GM12878 (cell line): ENCODE results near the gene SCARB1. TPM values are rescaled to one million over a fixed set of nuclear protein-coding genes. Genes with fewer than 3 reads are reported as not detected.

Source experiments
- BCL11A ChIP-seq: IDR thresholded peaks from 2 replicates; pipeline ENCODE4 v1.6.1; 2011; ENCODE audit warnings: low read depth, low read length
- BHLHE40 ChIP-seq, 2 experiments: fragments of 450-650 bp in 1 of 2; IDR thresholded peaks; 2 replicates each; pipeline ENCODE4 v1.6.1; 2011 to 2017; ENCODE audit warnings: low read depth in 2 of 2, borderline replicate concordance in 1 of 2, improper control_type of control experiment in 1 of 2, low read length in 1 of 2, mild to moderate bottlenecking in 1 of 2
- BRCA1 ChIP-seq: IDR thresholded peaks from 2 replicates; pipeline ENCODE4 v1.6.1; 2011; ENCODE audit warnings: low read depth, low read length, improper control_type of control experiment
- ETV6 ChIP-seq, 2 experiments: fragments of 450-650 bp in 1 of 2; IDR thresholded peaks in 1 of 2; conservative IDR thresholded peaks in 1 of 2; 2 replicates each; pipeline ENCODE4 v1.6.1; 2014; ENCODE audit warnings: antibody characterized with exemption in 1 of 2, borderline replicate concordance in 1 of 2, low read depth in 1 of 2, mild to moderate bottlenecking in 1 of 2, moderate library complexity in 1 of 2
- FOS ChIP-seq: IDR thresholded peaks from 3 replicates; pipeline ENCODE4 v1.6.1; 2011; ENCODE audit warnings: borderline replicate concordance; ENCODE audit not compliant: insufficient read length; ENCODE audit errors: extremely low read depth
- GATAD2B ChIP-seq: fragments of 450-650 bp; conservative IDR thresholded peaks from 2 replicates; pipeline ENCODE4 v1.6.1; 2017; ENCODE audit warnings: low read depth, mild to moderate bottlenecking, moderate library complexity
- IKZF1 ChIP-seq: fragments of 450-650 bp; conservative IDR thresholded peaks from 2 replicates; pipeline ENCODE4 v1.6.1; 2017; ENCODE audit warnings: antibody characterized with exemption, mild to moderate bottlenecking
- JUND ChIP-seq: IDR thresholded peaks from 2 replicates; pipeline ENCODE4 v1.6.1; 2012; ENCODE audit warnings: low read depth, mild to moderate bottlenecking, low read length, improper control_type of control experiment, moderate library complexity
- MEF2A ChIP-seq: IDR thresholded peaks from 2 replicates; pipeline ENCODE4 v1.6.1; 2011; ENCODE audit warnings: low read depth, mild to moderate bottlenecking, low read length, moderate library complexity; ENCODE audit not compliant: insufficient read depth
- MYB ChIP-seq: fragments of 150-350 bp; IDR thresholded peaks from 2 replicates; pipeline ENCODE4 v1.6.1; 2014; ENCODE audit warnings: mild to moderate bottlenecking, low read depth, low read length, borderline replicate concordance
- NFYA ChIP-seq: IDR thresholded peaks from 2 replicates; pipeline ENCODE4 v1.6.1; 2011; ENCODE audit warnings: low read depth, mild to moderate bottlenecking, low read length, improper control_type of control experiment, borderline replicate concordance
- NR2F1 ChIP-seq: fragments of 450-650 bp; conservative IDR thresholded peaks from 2 replicates; pipeline ENCODE4 v1.6.1; 2017; ENCODE audit warnings: mild to moderate bottlenecking
- NRF1 ChIP-seq: conservative IDR thresholded peaks from 2 replicates; pipeline ENCODE4 v1.6.1; 2011; ENCODE audit warnings: mild to moderate bottlenecking, low read depth, low read length, improper control_type of control experiment
- PML ChIP-seq: IDR thresholded peaks from 2 replicates; pipeline ENCODE4 v1.6.1; 2012; ENCODE audit warnings: low read length, inconsistent platforms
- POLR2A ChIP-seq: IDR thresholded peaks from 2 replicates; pipeline ENCODE4 v1.6.1; 2011; ENCODE audit warnings: low read depth, mild to moderate bottlenecking, low read length
- POU2F2 ChIP-seq: IDR thresholded peaks from 3 replicates; pipeline ENCODE4 v1.6.1; 2011; ENCODE audit warnings: low read depth, mild to moderate bottlenecking, low read length, borderline replicate concordance
- RBBP5 ChIP-seq: fragments of 200-600 bp; sonication (generic); conservative IDR thresholded peaks from 2 replicates; pipeline ENCODE4 v1.6.1; 2016
- SIX5 ChIP-seq: IDR thresholded peaks from 2 replicates; pipeline ENCODE4 v1.6.1; 2011; ENCODE audit warnings: mild to moderate bottlenecking, low read depth, low read length, moderate library complexity; ENCODE audit not compliant: severe bottlenecking
- SRF ChIP-seq, 2 experiments: IDR thresholded peaks; 2 replicates each; pipeline ENCODE4 v1.6.1; 2011; ENCODE audit warnings: low read depth in 2 of 2, low read length in 2 of 2, mild to moderate bottlenecking in 1 of 2, moderate library complexity in 1 of 2
- STAT1 ChIP-seq: fragments of 450-650 bp; conservative IDR thresholded peaks from 2 replicates; pipeline ENCODE4 v1.6.1; 2014; ENCODE audit warnings: antibody characterized with exemption, mild to moderate bottlenecking
- TARDBP ChIP-seq: IDR thresholded peaks from 2 replicates; pipeline ENCODE4 v1.6.1; 2016; ENCODE audit warnings: borderline replicate concordance
- TCF12 ChIP-seq: IDR thresholded peaks from 2 replicates; pipeline ENCODE4 v1.6.1; 2011; ENCODE audit warnings: low read depth, mild to moderate bottlenecking, low read length
- YBX1 ChIP-seq: fragments of 450-650 bp; IDR thresholded peaks from 2 replicates; pipeline ENCODE4 v1.6.1; 2016; ENCODE audit warnings: antibody characterized with exemption
- polyA plus RNA-seq, 11 experiments: library from polyadenylated mRNA; depleted of rRNA in 4 of 11; unstranded in 6 of 11; stranded (reverse) in 5 of 11; fragments of >200 nt; fragmentation: Nextera tagmentation in 4 of 11; fragmentation: Illumina TruSeq in 1 of 11; extraction: Ambion mirVana in 4 of 11; extraction: Trizol in 1 of 11; gene quantifications; 1 replicate in 1 of 11; 2 replicates in 10 of 11; pipeline versions ENCODE4 v1.2.1 to v1.2.3, GENCODE V29; 2011 to 2016; ENCODE audit warnings: inconsistent platforms in 2 of 11, missing spikeins in 2 of 11, low read depth in 1 of 11
- total RNA-seq, 4 experiments: library from RNA; depleted of rRNA in 3 of 4; stranded (reverse); fragments of >200 nt in 3 of 4; fragmentation: Illumina TruSeq in 1 of 4; extraction: Trizol in 1 of 4; gene quantifications; 2 replicates each; pipeline versions ENCODE4 v1.2.1 to v1.2.3, GENCODE V29; 2013 to 2021
- TF ChIP-seq, protein P1 (sequence below): fragments of 450-650 bp; IDR thresholded peaks from 2 replicates; pipeline ENCODE4 v1.6.1; 2017; ENCODE audit warnings: antibody characterized with exemption, mild to moderate bottlenecking, moderate library complexity
- TF ChIP-seq, protein P2 (sequence below): fragments of 450-650 bp; IDR thresholded peaks from 2 replicates; pipeline ENCODE4 v1.6.1; 2016; ENCODE audit warnings: mild to moderate bottlenecking, moderate library complexity, borderline replicate concordance

SCARB1 gene
- total and polyA plus RNA-seq, 10 of the 15 experiments (the other 5 are each of a cell fraction or from before 2014, with no cell fraction given): 0.34 to 104 (median 63.1) TPM

DNA sequence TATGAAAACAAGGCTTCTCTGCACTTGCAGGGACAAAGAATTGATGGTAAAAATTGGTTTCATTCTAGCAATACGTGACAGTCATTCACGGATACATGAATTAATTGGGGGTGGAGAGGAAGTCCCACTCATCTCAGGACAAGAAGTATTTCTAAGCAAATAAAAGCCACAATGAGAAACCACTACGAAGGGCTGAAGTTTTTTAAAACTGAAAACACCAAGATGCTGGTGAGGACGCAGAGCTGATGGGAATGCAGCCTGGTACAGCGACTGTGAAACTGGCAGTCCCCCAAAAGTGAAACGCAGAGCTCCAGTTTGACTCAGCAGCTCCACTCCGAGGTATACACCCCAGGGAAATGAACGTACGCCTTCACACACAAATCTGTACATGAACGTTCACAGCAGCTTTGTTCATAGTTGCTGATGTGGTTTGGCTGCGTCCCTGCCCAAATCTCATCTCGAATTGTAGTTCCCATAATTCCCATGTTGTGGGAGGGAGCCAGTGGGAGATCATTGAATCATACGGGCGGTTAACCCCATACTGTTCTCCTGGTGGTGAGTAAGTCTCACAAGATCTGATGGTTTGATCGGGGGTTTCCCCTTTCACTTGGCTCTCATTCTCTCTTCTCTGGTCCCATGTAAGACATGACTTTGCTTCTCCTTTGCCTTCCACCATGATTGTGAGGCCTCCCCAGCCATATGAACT lies 89.0 kb downstream of the SCARB1 start (continued):
- TF ChIP-seq, protein P1, sequence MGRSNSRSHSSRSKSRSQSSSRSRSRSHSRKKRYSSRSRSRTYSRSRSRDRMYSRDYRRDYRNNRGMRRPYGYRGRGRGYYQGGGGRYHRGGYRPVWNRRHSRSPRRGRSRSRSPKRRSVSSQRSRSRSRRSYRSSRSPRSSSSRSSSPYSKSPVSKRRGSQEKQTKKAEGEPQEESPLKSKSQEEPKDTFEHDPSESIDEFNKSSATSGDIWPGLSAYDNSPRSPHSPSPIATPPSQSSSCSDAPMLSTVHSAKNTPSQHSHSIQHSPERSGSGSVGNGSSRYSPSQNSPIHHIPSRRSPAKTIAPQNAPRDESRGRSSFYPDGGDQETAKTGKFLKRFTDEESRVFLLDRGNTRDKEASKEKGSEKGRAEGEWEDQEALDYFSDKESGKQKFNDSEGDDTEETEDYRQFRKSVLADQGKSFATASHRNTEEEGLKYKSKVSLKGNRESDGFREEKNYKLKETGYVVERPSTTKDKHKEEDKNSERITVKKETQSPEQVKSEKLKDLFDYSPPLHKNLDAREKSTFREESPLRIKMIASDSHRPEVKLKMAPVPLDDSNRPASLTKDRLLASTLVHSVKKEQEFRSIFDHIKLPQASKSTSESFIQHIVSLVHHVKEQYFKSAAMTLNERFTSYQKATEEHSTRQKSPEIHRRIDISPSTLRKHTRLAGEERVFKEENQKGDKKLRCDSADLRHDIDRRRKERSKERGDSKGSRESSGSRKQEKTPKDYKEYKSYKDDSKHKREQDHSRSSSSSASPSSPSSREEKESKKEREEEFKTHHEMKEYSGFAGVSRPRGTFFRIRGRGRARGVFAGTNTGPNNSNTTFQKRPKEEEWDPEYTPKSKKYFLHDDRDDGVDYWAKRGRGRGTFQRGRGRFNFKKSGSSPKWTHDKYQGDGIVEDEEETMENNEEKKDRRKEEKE: no peak
- TF ChIP-seq MEF2A (peak; percentile 73; the same call in 1 of the 2 replicates), POU2F2 (peak; percentile 94; the same call in 2 of the 3 replicates), GATAD2B (peak; percentile 100), YBX1 (peak; percentile 99), POLR2A (peak; percentile 41; the same call in 1 of the 2 replicates), BRCA1 (no peak), NFYA (no peak), STAT1 (no peak; the same call in 1 of the 2 replicates), FOS (no peak), MYB (no peak), RBBP5 (no peak), BHLHE40 (IDR thresholded peaks at IDR 0.05; ENCODE audit: borderline replicate concordance in 1 of 2, low read depth in 2 of 2, low read length in 1 of 2) (peak; percentile 68 to 74), TCF12 (peak; percentile 98), SIX5 (no peak), NR2F1 (peak; percentile 58; the same call in 1 of the 2 replicates), NRF1 (no peak), ETV6 (conservative IDR thresholded peaks at IDR 0.05 in 1 of 2, IDR thresholded peaks at IDR 0.05 in 1 of 2; ENCODE audit: borderline replicate concordance in 1 of 2, low read depth in 1 of 2) (peak in 1 of 2 experiments; percentile 98; a peak in 3 of 4 replicates), IKZF1 (peak; percentile 97), TARDBP (peak; percentile 89; the same call in 1 of the 2 replicates), SRF (IDR thresholded peaks at IDR 0.05; ENCODE audit: low read depth in 2 of 2, low read length in 2 of 2) (peak in 1 of 2 experiments; percentile 28; a peak in 1 of 4 replicates), JUND (peak; percentile 94), BCL11A (no peak; the same call in none of the 2 replicates), PML (peak; percentile 90; the same call in 1 of the 2 replicates)
- TF ChIP-seq, protein P2, sequence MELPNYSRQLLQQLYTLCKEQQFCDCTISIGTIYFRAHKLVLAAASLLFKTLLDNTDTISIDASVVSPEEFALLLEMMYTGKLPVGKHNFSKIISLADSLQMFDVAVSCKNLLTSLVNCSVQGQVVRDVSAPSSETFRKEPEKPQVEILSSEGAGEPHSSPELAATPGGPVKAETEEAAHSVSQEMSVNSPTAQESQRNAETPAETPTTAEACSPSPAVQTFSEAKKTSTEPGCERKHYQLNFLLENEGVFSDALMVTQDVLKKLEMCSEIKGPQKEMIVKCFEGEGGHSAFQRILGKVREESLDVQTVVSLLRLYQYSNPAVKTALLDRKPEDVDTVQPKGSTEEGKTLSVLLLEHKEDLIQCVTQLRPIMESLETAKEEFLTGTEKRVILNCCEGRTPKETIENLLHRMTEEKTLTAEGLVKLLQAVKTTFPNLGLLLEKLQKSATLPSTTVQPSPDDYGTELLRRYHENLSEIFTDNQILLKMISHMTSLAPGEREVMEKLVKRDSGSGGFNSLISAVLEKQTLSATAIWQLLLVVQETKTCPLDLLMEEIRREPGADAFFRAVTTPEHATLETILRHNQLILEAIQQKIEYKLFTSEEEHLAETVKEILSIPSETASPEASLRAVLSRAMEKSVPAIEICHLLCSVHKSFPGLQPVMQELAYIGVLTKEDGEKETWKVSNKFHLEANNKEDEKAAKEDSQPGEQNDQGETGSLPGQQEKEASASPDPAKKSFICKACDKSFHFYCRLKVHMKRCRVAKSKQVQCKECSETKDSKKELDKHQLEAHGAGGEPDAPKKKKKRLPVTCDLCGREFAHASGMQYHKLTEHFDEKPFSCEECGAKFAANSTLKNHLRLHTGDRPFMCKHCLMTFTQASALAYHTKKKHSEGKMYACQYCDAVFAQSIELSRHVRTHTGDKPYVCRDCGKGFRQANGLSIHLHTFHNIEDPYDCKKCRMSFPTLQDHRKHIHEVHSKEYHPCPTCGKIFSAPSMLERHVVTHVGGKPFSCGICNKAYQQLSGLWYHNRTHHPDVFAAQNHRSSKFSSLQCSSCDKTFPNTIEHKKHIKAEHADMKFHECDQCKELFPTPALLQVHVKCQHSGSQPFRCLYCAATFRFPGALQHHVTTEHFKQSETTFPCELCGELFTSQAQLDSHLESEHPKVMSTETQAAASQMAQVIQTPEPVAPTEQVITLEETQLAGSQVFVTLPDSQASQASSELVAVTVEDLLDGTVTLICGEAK: no peak
